Gastrocnemius medialis (tissue), 4 donors: ENCODE measurements around the gene CRYL1. TPM values are rescaled to one million over a fixed set of nuclear protein-coding genes. Genes with fewer than 3 reads are reported as not detected.

Experiments used
- ATAC-seq, 2 donors: fragments of 150-250 bp; one replicate each; pipeline ENCODE4 v1.9.1; 2016
- DNase-seq, 2 donors: peaks; one replicate each; pipeline ENCODE4 v3.0.0-alpha.2; 2019
- H3K27ac ChIP-seq, 4 donors: fragments of 200-600 bp; sonication (generic); 1 replicate in 1 of 4; 2 replicates in 3 of 4; pipeline ENCODE4 v1.5.1; 2016 to 2018; ENCODE audit warnings: mild to moderate bottlenecking in 2 of 4, moderate library complexity in 1 of 4
- H3K27me3 ChIP-seq, 3 donors: fragments of 200-600 bp; sonication (generic) in 2 of 3; 1 replicate in 1 of 3; 2 replicates in 2 of 3; pipeline versions ENCODE4 v1.5.1 to v1.6.0; 2016 to 2019; ENCODE audit warnings: mild to moderate bottlenecking in 1 of 3, moderate library complexity in 1 of 3
- H3K36me3 ChIP-seq, 2 donors: fragments of 200-600 bp; sonication (generic) in 1 of 2; one replicate each; pipeline ENCODE4 v1.5.1; 2017 to 2018
- H3K4me1 ChIP-seq, 2 donors: fragments of 200-600 bp; sonication (generic) in 1 of 2; one replicate each; pipeline ENCODE4 v1.5.1; 2016 to 2017; ENCODE audit warnings: mild to moderate bottlenecking in 2 of 2
- H3K4me3 ChIP-seq, 4 donors: fragments of 200-600 bp; sonication (generic) in 3 of 4; 1 replicate in 1 of 4; 2 replicates in 3 of 4; pipeline ENCODE4 v1.5.1; 2016 to 2019; ENCODE audit warnings: mild to moderate bottlenecking in 2 of 4
- H3K9me3 ChIP-seq, 3 donors: fragments of 200-600 bp; sonication (generic) in 2 of 3; 1 replicate in 1 of 3; 2 replicates in 2 of 3; pipeline ENCODE4 v1.5.1; 2016 to 2019
- POLR2A ChIP-seq, 2 donors: fragments of 450-650 bp; IDR thresholded peaks; one replicate each; pipeline ENCODE4 v1.6.1; 2017; ENCODE audit warnings: antibody characterized with exemption in 2 of 2, mild to moderate bottlenecking in 2 of 2, moderate library complexity in 2 of 2
- in situ Hi-C, 4 donors: fragments of 200-750 bp; cut with MboI; loops; one replicate each; pipeline versions ENCODE4 v1.15.0 to v1.8.0; 2017; ENCODE audit warnings: low sequenced_read_pairs in 4 of 4
- intact Hi-C: fragments of 100-400 bp; cut with DNase I; formaldehyde crosslinking; loops from one replicate; pipeline ENCODE4 v1.15.1; 2023; ENCODE audit warnings: low total_unique reads
- total RNA-seq, 4 donors: library from RNA; depleted of rRNA; stranded (reverse); fragments of >200 nt; gene quantifications; one replicate each; pipeline versions ENCODE4 v1.1.0 to v1.2.3, GENCODE V29; 2016
- TF ChIP-seq, protein P1 (sequence below), 5 experiments: fragments of 450-650 bp in 3 of 5; fragments of 200-600 bp in 2 of 5; sonication (generic) in 2 of 5; IDR thresholded peaks in 4 of 5; conservative IDR thresholded peaks in 1 of 5; 1 replicate in 4 of 5; 2 replicates in 1 of 5; pipeline ENCODE4 v1.5.1; 2016 to 2019; ENCODE audit warnings: antibody characterized with exemption in 5 of 5, mild to moderate bottlenecking in 3 of 5, moderate library complexity in 3 of 5

The CRYL1 gene
- total RNA-seq, 4 donors from 2014 or later, result 11.0 to 17.4 (median 15.7) TPM

- DNase-seq (no peak), ATAC-seq (no peak)
- in situ Hi-C loops (no loop called here), intact Hi-C loops (loop anchor here (5.0 kb wide), 1 partner anchor 184 kb away; the partner anchor contains the start of gene IL17D)
- Histone ChIP-seq H3K27ac (no peak overlapping the region), H3K27me3 (no peaks in the 10 kb centered on the region), H3K4me1 (no peaks in the 10 kb centered on the region), H3K36me3 (no peaks in the 10 kb centered on the region), H3K9me3 (no peaks in the 10 kb centered on the region), H3K4me3 (no peak overlapping the region)
- no peak for TF ChIP-seq POLR2A (IDR thresholded peaks at IDR 0.05)
- TF ChIP-seq, protein P1, sequence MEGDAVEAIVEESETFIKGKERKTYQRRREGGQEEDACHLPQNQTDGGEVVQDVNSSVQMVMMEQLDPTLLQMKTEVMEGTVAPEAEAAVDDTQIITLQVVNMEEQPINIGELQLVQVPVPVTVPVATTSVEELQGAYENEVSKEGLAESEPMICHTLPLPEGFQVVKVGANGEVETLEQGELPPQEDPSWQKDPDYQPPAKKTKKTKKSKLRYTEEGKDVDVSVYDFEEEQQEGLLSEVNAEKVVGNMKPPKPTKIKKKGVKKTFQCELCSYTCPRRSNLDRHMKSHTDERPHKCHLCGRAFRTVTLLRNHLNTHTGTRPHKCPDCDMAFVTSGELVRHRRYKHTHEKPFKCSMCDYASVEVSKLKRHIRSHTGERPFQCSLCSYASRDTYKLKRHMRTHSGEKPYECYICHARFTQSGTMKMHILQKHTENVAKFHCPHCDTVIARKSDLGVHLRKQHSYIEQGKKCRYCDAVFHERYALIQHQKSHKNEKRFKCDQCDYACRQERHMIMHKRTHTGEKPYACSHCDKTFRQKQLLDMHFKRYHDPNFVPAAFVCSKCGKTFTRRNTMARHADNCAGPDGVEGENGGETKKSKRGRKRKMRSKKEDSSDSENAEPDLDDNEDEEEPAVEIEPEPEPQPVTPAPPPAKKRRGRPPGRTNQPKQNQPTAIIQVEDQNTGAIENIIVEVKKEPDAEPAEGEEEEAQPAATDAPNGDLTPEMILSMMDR (IDR thresholded peaks at IDR 0.05 in 4 of 5, conservative IDR thresholded peaks at IDR 0.05 in 1 of 5), result no peak
Observed at GRCh38 chr13:20518660-20519100, 7.0 kb downstream of the CRYL1 start.

GRCh38 chr13:20514866-20515265 lies 10.8 kb downstream of the CRYL1 start:
- H3K4me3 ChIP-seq, result no peak overlapping the region
- ATAC-seq, result no peak
- no peaks in the 10 kb centered on the region for H3K9me3 ChIP-seq
- H3K27me3 ChIP-seq, result no peaks in the 10 kb centered on the region
- no peaks in the 10 kb centered on the region for H3K4me1 ChIP-seq
- DNase-seq, result no peak
- intact Hi-C loops, result loop anchor here (5.0 kb wide), 1 partner anchor 187 kb away; the partner anchor contains the start of gene IL17D
- in situ Hi-C loops, result no loop called here
- TF ChIP-seq, protein P1 (IDR thresholded peaks at IDR 0.05 in 4 of 5, conservative IDR thresholded peaks at IDR 0.05 in 1 of 5), result no peak
- no peak for TF ChIP-seq POLR2A (IDR thresholded peaks at IDR 0.05)
- peaks cover 0 to 24% of the 10 kb centered on the region in 2 donors for H3K36me3 ChIP-seq
- H3K27ac ChIP-seq, result no peak overlapping the region

GRCh38 chr13:20513466-20513995 lies 12.1 kb downstream of the CRYL1 start:
- intact Hi-C loops (no loop called here), in situ Hi-C loops (no loop called here)
- TF ChIP-seq, protein P1 (IDR thresholded peaks at IDR 0.05 in 4 of 5, conservative IDR thresholded peaks at IDR 0.05 in 1 of 5), result no peak
- no peak for TF ChIP-seq POLR2A (IDR thresholded peaks at IDR 0.05)
- Histone ChIP-seq H3K36me3 (peaks cover 0 to 29% of the 10 kb centered on the region in 2 donors), H3K4me3 (no peak overlapping the region), H3K27ac (no peak overlapping the region), H3K9me3 (no peaks in the 10 kb centered on the region), H3K4me1 (no peaks in the 10 kb centered on the region), H3K27me3 (no peaks in the 10 kb centered on the region)
- ATAC-seq, result no peak
- no peak for DNase-seq

GRCh38 chr13:20512042-20512683 lies 13.5 kb downstream of the CRYL1 start:
- H3K27me3 ChIP-seq, result no peaks in the 10 kb centered on the region
- peaks cover 0 to 29% of the 10 kb centered on the region in 2 donors for H3K36me3 ChIP-seq
- DNase-seq (no peak), ATAC-seq (no peak)
- no peak overlapping the region for H3K27ac ChIP-seq
- TF ChIP-seq, protein P1 (IDR thresholded peaks at IDR 0.05 in 4 of 5, conservative IDR thresholded peaks at IDR 0.05 in 1 of 5), result no peak
- TF ChIP-seq POLR2A (IDR thresholded peaks at IDR 0.05), result no peak
- H3K4me3 ChIP-seq, result no peak overlapping the region
- H3K4me1 ChIP-seq, result no peaks in the 10 kb centered on the region
- no peaks in the 10 kb centered on the region for H3K9me3 ChIP-seq
- intact Hi-C loops (no loop called here), in situ Hi-C loops (no loop called here)
